Neural cell (in vitro differentiated cells): Measurements from ENCODE around the gene TCF12.

Source experiments
- CTCF ChIP-seq: fragments of 450-650 bp; IDR thresholded peaks from 2 replicates; pipeline ENCODE4 v1.5.1; 2014; ENCODE audit warnings: antibody characterized with exemption, mild to moderate bottlenecking, moderate library complexity; ENCODE audit not compliant: poor library complexity, severe bottlenecking
- POLR2AphosphoS5 ChIP-seq: IDR thresholded peaks from 2 replicates; pipeline ENCODE4 v1.6.1; 2012
- REST ChIP-seq: IDR thresholded peaks from 2 replicates; pipeline ENCODE4 v1.6.1; 2012; ENCODE audit warnings: borderline replicate concordance
- SMC3 ChIP-seq: fragments of 450-650 bp; conservative IDR thresholded peaks from 2 replicates; pipeline ENCODE4 v1.6.1; 2014; ENCODE audit warnings: antibody characterized with exemption, mild to moderate bottlenecking, moderate library complexity; ENCODE audit not compliant: poor library complexity
- TAF1 ChIP-seq: IDR thresholded peaks from 2 replicates; pipeline ENCODE4 v1.6.1; 2012; ENCODE audit warnings: low read depth

GRCh38 chr15:56963126-56963525, 44.7 kb downstream of the TCF12 start:
- no peak for TF ChIP-seq CTCF
- no peak for TF ChIP-seq SMC3
- TF ChIP-seq TAF1, result no peak
- no peak for TF ChIP-seq REST
- no peak for TF ChIP-seq POLR2AphosphoS5
